Right lobe of liver (tissue), 4 donors: ENCODE measurements around the gene PNKP.

Experiments used
- POLR2A ChIP-seq: fragments of 450-650 bp; IDR thresholded peaks from one replicate; pipeline ENCODE4 v1.6.1; 2017; ENCODE audit warnings: antibody characterized with exemption, mild to moderate bottlenecking
- TF ChIP-seq, protein P1 (sequence below), 4 donors: fragments of 200-600 bp in 3 of 4; fragments of 450-650 bp in 1 of 4; IDR thresholded peaks; one replicate each; pipeline versions ENCODE4 v1.5.1 to v1.8.0; 2016 to 2022; ENCODE audit warnings: antibody characterized with exemption in 4 of 4, mild to moderate bottlenecking in 2 of 4
- donor health status: DM: no; HTN: no; CAD: no.
- donor health status: DM: no; HTN: no; CAD: no.
- donor health status: DM: no; HTN: yes; CAD: no.

DNA sequence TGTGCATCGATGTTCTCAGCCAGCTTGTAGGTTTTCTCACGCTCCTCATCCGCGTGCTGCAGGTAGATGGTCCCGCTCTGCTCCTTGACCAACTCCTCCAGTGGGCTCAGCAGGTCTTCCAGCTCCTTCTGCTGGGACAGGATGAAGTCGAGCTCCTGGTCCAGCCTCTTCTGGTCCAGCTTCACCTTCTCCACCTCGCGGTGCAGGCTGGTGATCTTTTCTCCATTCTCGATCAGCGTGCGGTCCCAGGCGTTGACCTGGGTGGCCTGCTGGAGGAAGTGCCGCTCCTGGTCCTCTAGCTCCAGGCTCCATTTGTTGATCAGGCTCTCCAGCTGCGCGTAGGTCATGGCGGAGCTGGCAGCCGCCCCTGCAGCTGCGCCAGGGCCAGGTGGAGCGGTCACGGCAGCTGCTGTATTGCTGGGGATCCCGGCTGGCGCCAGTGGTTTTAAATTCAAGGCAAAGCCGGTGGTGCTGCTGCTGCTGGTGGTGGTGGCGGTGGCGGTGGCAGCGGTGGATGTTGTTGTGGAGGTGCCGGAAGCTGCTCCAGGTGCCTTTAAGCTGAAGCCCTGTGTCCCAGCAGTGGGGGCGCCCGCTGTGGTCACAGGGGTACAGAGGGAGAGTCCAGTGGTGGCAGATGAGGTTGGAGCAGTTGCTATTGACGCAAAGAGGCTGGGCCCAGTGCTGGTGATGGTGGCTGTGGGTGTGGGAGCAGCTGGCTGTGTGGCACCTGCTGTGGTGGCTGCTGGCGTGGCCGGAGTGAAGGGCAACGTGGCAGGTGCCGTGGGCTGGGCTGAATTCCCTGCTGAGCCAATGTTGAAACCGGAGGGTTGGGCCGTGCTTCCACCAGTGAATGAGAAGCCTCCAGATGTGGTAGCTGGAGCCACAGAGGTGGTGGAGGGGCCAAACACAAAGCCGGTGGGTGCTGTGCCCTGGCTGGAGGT, 41.4 kb upstream of the PNKP start:
- TF ChIP-seq, protein P1, sequence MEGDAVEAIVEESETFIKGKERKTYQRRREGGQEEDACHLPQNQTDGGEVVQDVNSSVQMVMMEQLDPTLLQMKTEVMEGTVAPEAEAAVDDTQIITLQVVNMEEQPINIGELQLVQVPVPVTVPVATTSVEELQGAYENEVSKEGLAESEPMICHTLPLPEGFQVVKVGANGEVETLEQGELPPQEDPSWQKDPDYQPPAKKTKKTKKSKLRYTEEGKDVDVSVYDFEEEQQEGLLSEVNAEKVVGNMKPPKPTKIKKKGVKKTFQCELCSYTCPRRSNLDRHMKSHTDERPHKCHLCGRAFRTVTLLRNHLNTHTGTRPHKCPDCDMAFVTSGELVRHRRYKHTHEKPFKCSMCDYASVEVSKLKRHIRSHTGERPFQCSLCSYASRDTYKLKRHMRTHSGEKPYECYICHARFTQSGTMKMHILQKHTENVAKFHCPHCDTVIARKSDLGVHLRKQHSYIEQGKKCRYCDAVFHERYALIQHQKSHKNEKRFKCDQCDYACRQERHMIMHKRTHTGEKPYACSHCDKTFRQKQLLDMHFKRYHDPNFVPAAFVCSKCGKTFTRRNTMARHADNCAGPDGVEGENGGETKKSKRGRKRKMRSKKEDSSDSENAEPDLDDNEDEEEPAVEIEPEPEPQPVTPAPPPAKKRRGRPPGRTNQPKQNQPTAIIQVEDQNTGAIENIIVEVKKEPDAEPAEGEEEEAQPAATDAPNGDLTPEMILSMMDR (IDR thresholded peaks at IDR 0.05), result no peak
- TF ChIP-seq POLR2A, result no peak
